Ishikawa (cell line): ENCODE data around the gene STARD10.

Source experiments
- CEBPB ChIP-seq: IDR thresholded peaks from 2 replicates; pipeline ENCODE4 v1.6.1; 2012
- CREB1 ChIP-seq: IDR thresholded peaks from 2 replicates; pipeline ENCODE4 v1.6.1; 2012; ENCODE audit warnings: low read depth
- EGR1 ChIP-seq: IDR thresholded peaks from 2 replicates; pipeline ENCODE4 v1.6.1; 2012
- EP300 ChIP-seq: IDR thresholded peaks from 2 replicates; pipeline ENCODE4 v1.6.1; 2012; ENCODE audit warnings: borderline replicate concordance
- FOXM1 ChIP-seq: IDR thresholded peaks from 2 replicates; pipeline ENCODE4 v1.6.1; 2012; ENCODE audit warnings: low read depth, borderline replicate concordance
- NFIC ChIP-seq: IDR thresholded peaks from 2 replicates; pipeline ENCODE4 v1.6.1; 2012
- RAD21 ChIP-seq: IDR thresholded peaks from 2 replicates; pipeline ENCODE4 v1.6.1; 2012; ENCODE audit warnings: low read depth
- TAF1 ChIP-seq: IDR thresholded peaks from 2 replicates; pipeline ENCODE4 v1.6.1; 2012; ENCODE audit warnings: low read depth, mild to moderate bottlenecking
- TCF12 ChIP-seq: IDR thresholded peaks from 2 replicates; pipeline ENCODE4 v1.6.1; 2012; ENCODE audit warnings: low read depth
- TEAD4 ChIP-seq: IDR thresholded peaks from 2 replicates; pipeline ENCODE4 v1.6.1; 2012
- YY1 ChIP-seq: IDR thresholded peaks from 2 replicates; pipeline ENCODE4 v1.6.1; 2012; ENCODE audit warnings: low read depth
- ZBTB7A ChIP-seq: IDR thresholded peaks from 2 replicates; pipeline ENCODE4 v1.6.1; 2012; ENCODE audit warnings: low read depth
- TF ChIP-seq, protein P1 (sequence below): IDR thresholded peaks from 2 replicates; pipeline ENCODE4 v1.6.1; 2012
- TF ChIP-seq, protein P2 (sequence below): IDR thresholded peaks from 2 replicates; pipeline ENCODE4 v1.6.1; 2012
- TF ChIP-seq, protein P3 (sequence below): IDR thresholded peaks from 2 replicates; pipeline ENCODE4 v1.6.1; 2012; ENCODE audit warnings: low read depth, mild to moderate bottlenecking

STARD10 gene

DNA sequence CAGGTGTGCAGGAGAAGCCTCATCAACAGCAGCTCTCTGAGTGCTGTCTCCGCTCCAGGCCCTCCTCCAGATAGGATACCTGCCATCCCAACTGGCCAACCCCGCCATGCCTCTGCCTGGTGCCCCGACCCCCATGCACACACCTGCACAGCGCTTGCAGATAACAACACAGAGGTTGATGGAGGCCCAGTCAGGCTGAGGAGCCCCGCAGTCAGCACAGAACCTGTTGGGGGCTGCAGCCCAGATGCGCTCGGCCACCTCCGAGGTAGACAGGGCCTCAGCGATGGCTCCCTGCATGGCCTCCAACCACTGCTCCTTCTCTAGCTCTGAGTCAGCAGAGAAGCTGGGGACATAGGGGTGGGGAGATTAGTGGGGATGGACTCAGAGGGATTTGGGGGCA lies 86.8 kb downstream of the STARD10 start:
- TF ChIP-seq CEBPB (no peak), EP300 (no peak), TEAD4 (no peak), TAF1 (no peak), CREB1 (no peak), EGR1 (no peak), TCF12 (no peak), RAD21 (no peak), FOXM1 (no peak), NFIC (no peak)
- TF ChIP-seq, protein P1, sequence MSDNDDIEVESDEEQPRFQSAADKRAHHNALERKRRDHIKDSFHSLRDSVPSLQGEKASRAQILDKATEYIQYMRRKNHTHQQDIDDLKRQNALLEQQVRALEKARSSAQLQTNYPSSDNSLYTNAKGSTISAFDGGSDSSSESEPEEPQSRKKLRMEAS = no peak
- TF ChIP-seq, protein P2, sequence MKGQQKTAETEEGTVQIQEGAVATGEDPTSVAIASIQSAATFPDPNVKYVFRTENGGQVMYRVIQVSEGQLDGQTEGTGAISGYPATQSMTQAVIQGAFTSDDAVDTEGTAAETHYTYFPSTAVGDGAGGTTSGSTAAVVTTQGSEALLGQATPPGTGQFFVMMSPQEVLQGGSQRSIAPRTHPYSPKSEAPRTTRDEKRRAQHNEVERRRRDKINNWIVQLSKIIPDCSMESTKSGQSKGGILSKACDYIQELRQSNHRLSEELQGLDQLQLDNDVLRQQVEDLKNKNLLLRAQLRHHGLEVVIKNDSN = no peak
- TF ChIP-seq, protein P3, sequence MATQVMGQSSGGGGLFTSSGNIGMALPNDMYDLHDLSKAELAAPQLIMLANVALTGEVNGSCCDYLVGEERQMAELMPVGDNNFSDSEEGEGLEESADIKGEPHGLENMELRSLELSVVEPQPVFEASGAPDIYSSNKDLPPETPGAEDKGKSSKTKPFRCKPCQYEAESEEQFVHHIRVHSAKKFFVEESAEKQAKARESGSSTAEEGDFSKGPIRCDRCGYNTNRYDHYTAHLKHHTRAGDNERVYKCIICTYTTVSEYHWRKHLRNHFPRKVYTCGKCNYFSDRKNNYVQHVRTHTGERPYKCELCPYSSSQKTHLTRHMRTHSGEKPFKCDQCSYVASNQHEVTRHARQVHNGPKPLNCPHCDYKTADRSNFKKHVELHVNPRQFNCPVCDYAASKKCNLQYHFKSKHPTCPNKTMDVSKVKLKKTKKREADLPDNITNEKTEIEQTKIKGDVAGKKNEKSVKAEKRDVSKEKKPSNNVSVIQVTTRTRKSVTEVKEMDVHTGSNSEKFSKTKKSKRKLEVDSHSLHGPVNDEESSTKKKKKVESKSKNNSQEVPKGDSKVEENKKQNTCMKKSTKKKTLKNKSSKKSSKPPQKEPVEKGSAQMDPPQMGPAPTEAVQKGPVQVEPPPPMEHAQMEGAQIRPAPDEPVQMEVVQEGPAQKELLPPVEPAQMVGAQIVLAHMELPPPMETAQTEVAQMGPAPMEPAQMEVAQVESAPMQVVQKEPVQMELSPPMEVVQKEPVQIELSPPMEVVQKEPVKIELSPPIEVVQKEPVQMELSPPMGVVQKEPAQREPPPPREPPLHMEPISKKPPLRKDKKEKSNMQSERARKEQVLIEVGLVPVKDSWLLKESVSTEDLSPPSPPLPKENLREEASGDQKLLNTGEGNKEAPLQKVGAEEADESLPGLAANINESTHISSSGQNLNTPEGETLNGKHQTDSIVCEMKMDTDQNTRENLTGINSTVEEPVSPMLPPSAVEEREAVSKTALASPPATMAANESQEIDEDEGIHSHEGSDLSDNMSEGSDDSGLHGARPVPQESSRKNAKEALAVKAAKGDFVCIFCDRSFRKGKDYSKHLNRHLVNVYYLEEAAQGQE = no peak

DNA sequence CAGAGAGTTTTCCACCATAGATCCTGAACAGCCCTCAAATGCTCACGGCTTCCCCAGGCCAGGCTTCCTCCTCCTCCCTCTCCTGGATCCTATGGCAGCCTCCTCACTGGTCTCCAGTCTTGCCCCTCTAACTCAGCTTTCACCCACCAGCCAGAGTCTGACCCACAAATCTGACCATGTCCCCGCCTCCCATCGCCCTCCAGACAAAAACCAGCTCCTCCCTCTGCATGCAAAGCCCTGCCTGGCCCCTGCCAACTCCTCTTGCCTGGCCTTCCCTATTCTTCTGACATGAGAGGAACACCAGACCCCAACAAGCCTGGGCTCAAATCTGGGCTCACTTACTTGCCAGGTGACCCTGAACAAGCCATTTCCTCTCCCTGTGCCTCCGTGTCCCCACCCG lies 87.3 kb downstream of the STARD10 start:
- TF ChIP-seq, protein P2 = no peak
- TF ChIP-seq FOXM1 (no peak), NFIC (no peak), CEBPB (no peak), ZBTB7A (no peak), RAD21 (no peak), YY1 (no peak), EP300 (no peak)
- TF ChIP-seq, protein P1 = no peak
- TF ChIP-seq, protein P3 = no peak

DNA sequence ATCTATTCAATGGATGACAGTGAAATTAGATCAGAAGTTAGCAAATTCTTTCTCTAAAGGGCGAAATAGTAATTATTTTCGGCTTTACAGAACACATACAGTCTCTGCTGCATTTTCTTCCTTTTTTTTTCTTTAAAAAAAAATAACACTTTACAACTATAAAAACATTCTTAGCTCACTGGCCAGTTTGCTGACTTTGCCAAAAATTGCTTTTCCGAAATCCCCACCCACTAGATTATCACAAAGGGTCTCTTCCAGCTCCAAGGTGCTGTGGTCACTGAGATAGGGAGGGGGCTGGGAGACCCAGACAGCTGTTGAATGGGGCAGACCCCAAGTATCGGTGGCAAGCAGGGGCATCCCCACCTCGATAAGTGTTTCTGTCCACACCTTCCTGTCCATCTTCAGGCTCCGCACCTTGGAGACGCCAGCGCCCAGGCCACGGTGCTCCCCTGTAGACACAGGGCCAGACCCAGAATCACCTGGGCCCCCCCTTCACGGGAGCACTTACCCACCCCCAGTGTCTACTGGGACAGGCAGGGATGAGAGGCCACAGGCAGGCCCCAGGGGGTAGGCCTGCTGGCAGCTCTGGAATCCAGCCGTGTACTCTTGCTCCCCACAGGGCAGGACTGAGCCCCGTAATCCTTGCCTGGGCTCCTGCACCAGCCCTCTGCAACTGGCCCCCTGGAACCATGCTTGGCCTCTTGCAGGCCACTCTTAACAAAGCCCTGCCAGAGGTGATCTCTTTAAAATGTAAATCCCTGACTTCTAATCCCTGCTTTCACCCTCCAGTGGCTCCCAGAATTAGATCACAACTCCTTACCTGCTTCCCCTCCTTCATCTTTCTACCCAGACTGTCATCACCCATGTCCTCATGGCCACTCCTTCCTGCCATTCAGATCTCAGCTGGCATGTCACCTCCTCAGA lies 88.1 kb downstream of the STARD10 start:
- TF ChIP-seq, protein P2 = no peak
- TF ChIP-seq EGR1 = no peak

DNA sequence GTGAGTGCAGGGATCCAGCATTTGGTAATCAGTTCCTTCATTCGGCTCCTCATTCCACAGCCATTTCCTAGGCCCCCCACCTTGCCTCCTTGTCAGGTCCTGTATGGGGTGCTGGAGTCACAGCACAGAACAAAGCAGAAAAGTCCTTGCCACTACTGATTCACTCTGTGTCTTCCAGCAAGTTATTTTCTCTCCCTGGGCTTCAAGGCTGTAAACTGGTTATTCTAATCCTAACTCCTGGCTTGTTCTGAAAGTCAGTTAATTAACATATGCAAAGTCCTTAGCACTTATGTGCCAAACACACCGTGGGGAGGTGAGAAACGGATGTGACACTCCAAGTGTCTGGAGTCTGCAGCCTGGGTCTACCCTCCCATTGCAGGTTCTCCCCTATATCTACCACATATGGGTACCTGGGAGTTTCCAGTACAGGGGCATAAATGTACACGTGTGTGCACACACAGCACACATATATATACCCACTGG lies 89.0 kb downstream of the STARD10 start:
- TF ChIP-seq EP300 = no peak
- TF ChIP-seq, protein P2 = no peak
- no peak for TF ChIP-seq TAF1
- no peak for TF ChIP-seq ZBTB7A
- no peak for TF ChIP-seq TEAD4
- TF ChIP-seq FOXM1 = no peak
- TF ChIP-seq CREB1 = no peak
- TF ChIP-seq CEBPB = no peak
- TF ChIP-seq, protein P3 = no peak
- TF ChIP-seq NFIC = no peak
- TF ChIP-seq, protein P1 = no peak
- TF ChIP-seq RAD21 = no peak
- no peak for TF ChIP-seq EGR1
